ENCODE measurements around the gene IFNAR1.

IFNAR1 gene

DNA sequence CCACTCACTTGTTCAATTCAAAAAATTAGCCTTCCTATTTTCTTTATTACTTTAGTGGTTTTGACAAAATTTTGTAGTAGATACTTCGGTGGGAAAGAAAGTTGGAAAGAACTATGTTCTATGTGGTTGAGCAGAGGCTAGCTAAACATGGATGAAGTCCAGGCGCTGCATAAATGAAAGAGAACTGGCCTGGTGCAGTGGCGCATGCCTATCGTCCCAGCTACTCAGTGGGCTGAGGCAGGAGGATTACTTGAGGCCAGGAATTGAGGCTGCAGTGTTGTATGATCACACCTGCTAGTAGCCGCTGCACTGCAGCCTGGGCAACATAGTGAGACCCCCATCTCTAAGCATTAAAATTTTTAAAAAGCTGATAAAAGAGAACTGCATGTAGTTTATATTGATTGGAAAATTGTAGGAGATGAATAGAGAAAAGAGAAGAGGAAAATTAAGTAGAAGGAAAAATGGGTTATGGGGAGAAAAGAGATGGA lies 21.0 kb downstream of the IFNAR1 start:
- TF ChIP-seq, protein P1, sequence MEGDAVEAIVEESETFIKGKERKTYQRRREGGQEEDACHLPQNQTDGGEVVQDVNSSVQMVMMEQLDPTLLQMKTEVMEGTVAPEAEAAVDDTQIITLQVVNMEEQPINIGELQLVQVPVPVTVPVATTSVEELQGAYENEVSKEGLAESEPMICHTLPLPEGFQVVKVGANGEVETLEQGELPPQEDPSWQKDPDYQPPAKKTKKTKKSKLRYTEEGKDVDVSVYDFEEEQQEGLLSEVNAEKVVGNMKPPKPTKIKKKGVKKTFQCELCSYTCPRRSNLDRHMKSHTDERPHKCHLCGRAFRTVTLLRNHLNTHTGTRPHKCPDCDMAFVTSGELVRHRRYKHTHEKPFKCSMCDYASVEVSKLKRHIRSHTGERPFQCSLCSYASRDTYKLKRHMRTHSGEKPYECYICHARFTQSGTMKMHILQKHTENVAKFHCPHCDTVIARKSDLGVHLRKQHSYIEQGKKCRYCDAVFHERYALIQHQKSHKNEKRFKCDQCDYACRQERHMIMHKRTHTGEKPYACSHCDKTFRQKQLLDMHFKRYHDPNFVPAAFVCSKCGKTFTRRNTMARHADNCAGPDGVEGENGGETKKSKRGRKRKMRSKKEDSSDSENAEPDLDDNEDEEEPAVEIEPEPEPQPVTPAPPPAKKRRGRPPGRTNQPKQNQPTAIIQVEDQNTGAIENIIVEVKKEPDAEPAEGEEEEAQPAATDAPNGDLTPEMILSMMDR (IDR thresholded peaks at IDR 0.05): no peak
- Histone ChIP-seq H3K9me3 (ENCODE audit: control insufficient read depth, low read length) (no peaks in the 10 kb centered on the region), H3K27me3 (ENCODE audit: control insufficient read depth, insufficient read depth, low read length) (no peaks in the 10 kb centered on the region), H3K9ac (no peak overlapping the region), H3K4me1 (no peaks in the 10 kb centered on the region), H3K4me2 (ENCODE audit: low read length) (no peak overlapping the region), H3K4me3 (ENCODE audit: low read depth, low read length) (no peak overlapping the region), H2AFZ (no peak overlapping the region), H3K27ac (no peak overlapping the region), H3K79me2 (no peaks in the 10 kb centered on the region), H3K36me3 (ENCODE audit: control insufficient read depth, insufficient read depth, low read length) (no peaks in the 10 kb centered on the region)

DNA sequence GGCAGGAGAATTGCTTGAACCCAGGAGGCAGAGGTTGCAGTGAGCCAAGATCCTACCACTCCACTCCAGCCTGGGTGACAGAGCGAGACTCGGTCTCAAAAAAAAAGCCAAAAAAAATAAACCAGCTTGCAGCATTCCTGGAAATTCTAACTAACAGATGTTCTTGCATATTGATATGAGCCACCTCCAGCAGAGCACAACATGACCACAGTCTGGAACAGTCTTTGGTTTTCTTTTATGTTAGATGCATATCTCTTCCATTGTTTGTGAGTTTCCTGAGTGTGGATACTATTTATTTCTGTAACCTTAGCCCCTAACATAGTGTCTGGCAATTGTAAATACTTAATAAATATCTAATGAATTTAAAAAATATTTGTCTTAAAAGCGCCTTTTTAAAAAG lies 23.9 kb downstream of the IFNAR1 start:
- no peaks in the 10 kb centered on the region for H3K4me1 ChIP-seq
- H3K9ac ChIP-seq: no peak overlapping the region
- H3K4me2 ChIP-seq (ENCODE audit: low read length): no peak overlapping the region
- H3K9me3 ChIP-seq (ENCODE audit: control insufficient read depth, low read length): no peaks in the 10 kb centered on the region
- H2AFZ ChIP-seq: no peak overlapping the region
- TF ChIP-seq, protein P1 (IDR thresholded peaks at IDR 0.05): no peak
- H3K79me2 ChIP-seq: no peaks in the 10 kb centered on the region
- H3K27me3 ChIP-seq (ENCODE audit: control insufficient read depth, insufficient read depth, low read length): no peaks in the 10 kb centered on the region
- no peak overlapping the region for H3K27ac ChIP-seq
- no peak overlapping the region for H3K4me3 ChIP-seq (ENCODE audit: low read depth, low read length)
- H3K36me3 ChIP-seq (ENCODE audit: control insufficient read depth, insufficient read depth, low read length): no peaks in the 10 kb centered on the region

DNA sequence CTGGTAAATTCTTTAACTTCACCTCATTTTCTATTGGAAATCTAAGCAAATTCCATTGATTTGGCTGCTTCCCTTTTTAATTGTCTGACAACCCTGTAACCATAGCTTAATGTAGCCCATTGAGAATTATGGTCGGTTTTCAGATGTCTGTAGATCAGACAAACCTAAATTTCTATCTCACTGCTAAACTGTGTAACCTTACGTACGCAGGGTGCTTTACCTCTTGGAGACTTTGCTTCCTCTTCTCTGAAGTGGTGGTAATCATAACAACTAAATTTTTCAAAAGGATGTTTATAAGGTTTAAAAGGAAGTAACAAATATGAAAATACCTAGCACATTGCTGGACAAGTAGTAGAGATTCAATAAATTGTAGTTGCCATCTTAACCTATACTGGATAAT lies 25.9 kb downstream of the IFNAR1 start:
- H2AFZ ChIP-seq: no peak overlapping the region
- H3K4me1 ChIP-seq: no peaks in the 10 kb centered on the region
- H3K27me3 ChIP-seq (ENCODE audit: control insufficient read depth, insufficient read depth, low read length): no peaks in the 10 kb centered on the region
- H3K79me2 ChIP-seq: no peaks in the 10 kb centered on the region
- TF ChIP-seq, protein P1 (IDR thresholded peaks at IDR 0.05): no peak
- H3K36me3 ChIP-seq (ENCODE audit: control insufficient read depth, insufficient read depth, low read length): no peaks in the 10 kb centered on the region
- H3K4me3 ChIP-seq (ENCODE audit: low read depth, low read length): no peak overlapping the region
- no peak overlapping the region for H3K9ac ChIP-seq
- no peak overlapping the region for H3K27ac ChIP-seq
- H3K9me3 ChIP-seq (ENCODE audit: control insufficient read depth, low read length): no peaks in the 10 kb centered on the region
- no peak overlapping the region for H3K4me2 ChIP-seq (ENCODE audit: low read length)

DNA sequence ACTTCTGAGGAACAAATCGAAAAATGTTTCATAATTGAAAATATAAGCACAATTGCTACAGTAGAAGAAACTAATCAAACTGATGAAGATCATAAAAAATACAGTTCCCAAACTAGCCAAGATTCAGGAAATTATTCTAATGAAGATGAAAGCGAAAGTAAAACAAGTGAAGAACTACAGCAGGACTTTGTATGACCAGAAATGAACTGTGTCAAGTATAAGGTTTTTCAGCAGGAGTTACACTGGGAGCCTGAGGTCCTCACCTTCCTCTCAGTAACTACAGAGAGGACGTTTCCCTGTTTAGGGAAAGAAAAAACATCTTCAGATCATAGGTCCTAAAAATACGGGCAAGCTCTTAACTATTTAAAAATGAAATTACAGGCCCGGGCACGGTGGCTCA lies 30.6 kb downstream of the IFNAR1 start:
- H3K4me2 ChIP-seq (ENCODE audit: low read length): no peak overlapping the region
- no peak overlapping the region for H3K4me3 ChIP-seq (ENCODE audit: low read depth, low read length)
- no peaks in the 10 kb centered on the region for H3K4me1 ChIP-seq
- H3K9me3 ChIP-seq (ENCODE audit: control insufficient read depth, low read length): no peaks in the 10 kb centered on the region
- H2AFZ ChIP-seq: no peak overlapping the region
- H3K27me3 ChIP-seq (ENCODE audit: control insufficient read depth, insufficient read depth, low read length): no peaks in the 10 kb centered on the region
- H3K27ac ChIP-seq: no peak overlapping the region
- H3K79me2 ChIP-seq: no peaks in the 10 kb centered on the region
- TF ChIP-seq, protein P1 (IDR thresholded peaks at IDR 0.05): no peak
- no peak overlapping the region for H3K9ac ChIP-seq
- no peaks in the 10 kb centered on the region for H3K36me3 ChIP-seq (ENCODE audit: control insufficient read depth, insufficient read depth, low read length)

DNA sequence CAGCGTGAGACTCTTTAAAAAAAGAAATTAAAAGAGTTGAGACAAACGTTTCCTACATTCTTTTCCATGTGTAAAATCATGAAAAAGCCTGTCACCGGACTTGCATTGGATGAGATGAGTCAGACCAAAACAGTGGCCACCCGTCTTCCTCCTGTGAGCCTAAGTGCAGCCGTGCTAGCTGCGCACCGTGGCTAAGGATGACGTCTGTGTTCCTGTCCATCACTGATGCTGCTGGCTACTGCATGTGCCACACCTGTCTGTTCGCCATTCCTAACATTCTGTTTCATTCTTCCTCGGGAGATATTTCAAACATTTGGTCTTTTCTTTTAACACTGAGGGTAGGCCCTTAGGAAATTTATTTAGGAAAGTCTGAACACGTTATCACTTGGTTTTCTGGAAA lies 31.2 kb downstream of the IFNAR1 start:
- TF ChIP-seq, protein P1 (IDR thresholded peaks at IDR 0.05): no peak
- no peaks in the 10 kb centered on the region for H3K27me3 ChIP-seq (ENCODE audit: control insufficient read depth, insufficient read depth, low read length)
- H3K4me2 ChIP-seq (ENCODE audit: low read length): no peak overlapping the region
- H3K9ac ChIP-seq: no peak overlapping the region
- no peak overlapping the region for H2AFZ ChIP-seq
- H3K4me3 ChIP-seq (ENCODE audit: low read depth, low read length): no peak overlapping the region
- H3K4me1 ChIP-seq: peaks cover 3% of the 10 kb centered on the region
- H3K9me3 ChIP-seq (ENCODE audit: control insufficient read depth, low read length): no peaks in the 10 kb centered on the region
- no peaks in the 10 kb centered on the region for H3K36me3 ChIP-seq (ENCODE audit: control insufficient read depth, insufficient read depth, low read length)
- no peak overlapping the region for H3K27ac ChIP-seq
- no peaks in the 10 kb centered on the region for H3K79me2 ChIP-seq

Data from parathyroid adenoma (tissue), 2 donors.